GM18909 (cell line): ENCODE measurements around the gene CREB5.

Source experiments
- ATAC-seq: cut with Tn5 transposase; IDR thresholded peaks from one replicate; pipeline ENCODE4 v1.9.1; 2021; ENCODE audit warnings: mild to moderate bottlenecking; ENCODE audit not compliant: unreplicated experiment, poor library complexity

Gene CREB5

DNA sequence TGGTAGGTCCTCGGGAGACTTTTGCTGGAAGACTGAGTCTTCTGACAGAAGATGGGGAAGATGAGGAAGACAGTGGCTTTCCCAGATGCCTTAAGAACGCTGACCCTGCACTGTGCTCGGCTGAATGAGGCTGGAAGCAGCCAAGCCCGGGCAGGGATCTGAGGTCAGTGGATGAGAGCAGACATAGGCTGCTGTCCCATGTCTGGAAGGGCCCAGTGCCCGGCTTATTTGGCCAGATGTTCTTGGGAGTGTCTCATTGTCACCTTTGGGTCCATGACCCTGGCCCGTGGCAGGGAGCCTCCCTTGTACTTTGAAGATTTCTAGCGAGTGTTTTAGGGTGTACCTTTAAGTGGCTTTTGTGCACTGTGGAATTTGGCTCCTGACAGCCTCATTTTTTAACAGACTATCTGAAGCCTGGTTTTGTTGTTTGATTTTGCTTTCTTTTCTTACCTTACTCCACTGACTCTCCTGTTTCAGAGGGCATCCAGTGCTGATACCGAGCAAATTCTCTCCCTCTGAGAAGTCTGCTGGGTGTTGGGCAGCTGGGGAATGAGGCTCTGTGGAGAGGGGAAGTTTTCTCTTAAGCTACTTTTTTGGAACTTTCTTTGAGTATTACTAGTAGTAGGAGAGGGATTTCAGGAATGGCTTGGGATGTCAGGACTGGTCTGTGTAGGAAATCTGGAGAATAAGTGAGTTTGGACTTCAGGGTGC, 61.4 kb downstream of the CREB5 start:
- ATAC-seq = no peak

DNA sequence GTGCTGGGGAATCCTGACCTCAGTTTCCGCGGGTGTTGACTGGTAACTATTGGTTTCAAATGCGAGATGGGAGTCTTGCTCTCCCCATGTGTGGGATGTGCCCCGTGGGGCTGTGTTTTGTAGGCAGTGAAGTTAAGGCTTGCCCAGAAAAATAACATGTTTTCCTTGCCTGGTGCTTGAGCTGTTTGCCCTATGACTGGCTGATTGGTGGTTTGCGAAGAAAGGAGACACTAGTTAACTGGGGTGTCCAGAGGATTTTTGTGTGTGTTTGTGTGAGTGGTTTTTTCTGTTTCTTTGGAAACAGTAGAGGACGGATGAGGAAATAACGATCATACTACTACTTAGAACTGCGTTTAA, 61.9 kb downstream of the CREB5 start:
- no peak for ATAC-seq

DNA sequence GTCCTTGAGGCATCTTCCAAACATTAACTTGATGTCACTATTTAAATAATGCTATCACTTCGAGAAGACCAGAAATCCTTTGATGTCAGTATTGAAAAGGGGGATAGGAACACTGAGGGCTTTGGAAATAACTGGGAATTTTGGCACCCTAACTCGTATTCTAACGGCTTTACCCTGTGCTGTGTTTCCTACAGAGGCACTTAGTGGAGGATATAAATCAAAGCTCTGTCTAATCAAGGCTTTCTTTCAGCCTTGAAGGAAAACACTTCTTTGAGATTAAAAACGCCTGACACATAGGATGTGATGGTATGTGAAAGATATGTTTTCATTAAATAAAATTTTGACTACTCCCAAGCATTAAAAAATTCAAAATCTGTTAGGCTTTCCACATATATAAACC, 62.3 kb downstream of the CREB5 start:
- ATAC-seq = no peak

DNA sequence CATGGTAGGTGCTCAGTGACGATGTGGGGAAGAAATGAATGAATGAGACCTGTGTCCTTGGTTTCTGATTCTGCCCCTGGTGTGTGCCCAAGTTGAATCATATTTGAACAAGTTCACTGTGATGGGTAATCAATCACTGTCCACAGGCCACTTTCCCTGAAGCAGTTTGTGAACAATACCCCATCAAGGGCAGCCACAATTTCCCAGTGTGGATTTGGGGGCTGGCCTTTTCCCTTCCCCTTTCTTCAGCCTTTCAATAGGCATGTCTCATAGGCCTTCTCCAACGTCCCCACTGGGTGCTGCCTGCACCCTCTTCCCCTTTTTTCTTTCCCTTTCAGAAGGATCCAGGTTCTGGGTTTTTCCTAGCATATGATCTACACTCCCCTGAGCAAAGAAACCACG, 64.7 kb downstream of the CREB5 start:
- ATAC-seq = no peak

DNA sequence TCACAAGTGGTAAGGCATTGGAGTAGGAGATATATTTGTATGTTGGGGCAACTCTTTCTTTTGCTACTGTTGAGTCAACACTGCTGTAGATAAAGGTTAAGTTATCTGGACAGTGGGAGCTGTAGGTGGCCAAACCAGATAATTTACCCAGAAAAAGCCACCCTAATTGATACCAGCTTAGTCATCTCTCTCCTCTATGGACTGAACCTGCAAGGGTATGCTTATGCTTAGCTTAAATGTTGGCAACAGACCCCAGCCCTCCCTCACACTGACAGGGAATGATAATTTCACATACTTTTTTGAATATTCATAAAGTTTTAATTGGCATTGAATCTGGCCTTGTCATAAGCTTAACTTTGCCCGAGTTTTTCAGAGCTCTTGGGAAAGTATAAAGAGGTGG, 66.3 kb downstream of the CREB5 start:
- ATAC-seq = no peak

DNA sequence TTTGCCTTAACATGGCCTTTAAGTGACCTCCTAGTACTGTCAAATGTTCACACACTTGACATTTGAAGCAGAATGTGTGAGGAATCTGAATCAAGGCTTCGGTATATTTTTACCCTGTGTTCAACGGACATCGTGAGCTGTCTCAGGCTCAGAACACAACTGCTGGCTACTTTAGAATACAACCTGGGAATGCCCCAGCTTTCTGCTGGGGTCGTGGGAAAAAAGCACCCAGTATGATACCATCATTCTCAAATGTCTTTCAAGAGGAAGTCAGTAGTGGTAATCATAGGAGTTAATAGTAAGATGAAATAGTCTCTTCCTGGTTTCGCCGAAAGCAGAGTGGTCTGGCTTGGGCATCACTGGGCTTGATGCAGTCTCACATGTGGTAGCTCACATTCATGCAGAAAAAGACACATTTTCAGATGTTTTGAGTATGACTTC, 67.2 kb downstream of the CREB5 start:
- peak; percentile 84 for ATAC-seq

DNA sequence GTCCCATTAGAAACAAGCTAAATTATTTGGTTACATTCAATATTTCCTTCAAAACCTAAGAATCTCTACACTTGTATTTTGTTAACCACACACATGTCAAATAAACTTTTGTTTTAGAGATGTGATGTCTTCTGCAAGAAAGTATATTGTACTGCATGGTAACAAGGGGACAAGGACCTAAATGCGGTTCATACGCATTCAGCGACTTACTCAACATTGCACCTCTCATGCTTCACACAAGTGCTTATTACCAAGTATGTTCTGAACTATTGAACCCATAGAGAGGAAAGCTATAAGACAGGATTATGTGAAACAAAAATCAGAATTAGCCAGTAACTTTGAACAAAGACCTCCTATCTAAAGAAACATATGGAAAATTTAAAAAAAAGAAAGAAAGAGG, 68.3 kb downstream of the CREB5 start:
- ATAC-seq = no peak

DNA sequence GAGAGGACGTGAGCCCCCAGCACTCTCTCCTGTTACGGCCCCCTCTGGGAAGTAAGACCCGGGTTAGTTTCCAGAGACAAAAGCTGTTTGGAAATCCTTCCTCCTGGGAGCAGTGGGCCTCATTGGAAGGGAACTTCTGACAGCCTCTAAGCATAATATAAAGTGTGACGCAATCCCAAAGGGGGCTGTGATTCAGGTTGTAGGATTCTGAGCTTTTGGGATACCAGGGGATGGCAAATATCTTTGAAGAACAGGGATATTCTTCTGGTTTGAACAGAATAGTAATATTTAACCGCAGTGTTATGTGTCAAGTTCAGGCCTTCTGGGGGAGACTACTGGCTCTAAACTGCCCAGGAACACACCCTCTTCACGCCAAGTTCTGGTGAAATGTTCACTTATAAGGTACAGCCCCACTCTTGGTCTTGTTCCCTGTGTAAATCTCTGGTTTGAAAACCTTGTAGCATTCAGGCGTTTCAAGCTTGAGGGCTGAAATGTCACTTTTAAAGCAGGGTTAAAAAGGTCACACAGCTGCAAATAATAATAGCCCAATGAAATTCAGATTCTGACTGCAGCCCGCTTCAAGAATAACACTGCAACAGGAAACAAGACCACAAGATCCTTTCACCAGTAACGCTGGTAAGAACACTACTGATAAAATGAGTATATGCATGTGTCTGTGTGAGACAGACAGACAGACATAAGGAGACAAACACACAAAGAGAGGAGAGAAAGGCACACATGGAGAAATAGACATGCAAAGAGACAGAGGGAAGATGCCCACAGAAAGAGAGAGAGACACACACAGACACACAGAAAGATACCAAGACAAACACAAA, 69.0 kb downstream of the CREB5 start:
- ATAC-seq = peak; percentile 71

DNA sequence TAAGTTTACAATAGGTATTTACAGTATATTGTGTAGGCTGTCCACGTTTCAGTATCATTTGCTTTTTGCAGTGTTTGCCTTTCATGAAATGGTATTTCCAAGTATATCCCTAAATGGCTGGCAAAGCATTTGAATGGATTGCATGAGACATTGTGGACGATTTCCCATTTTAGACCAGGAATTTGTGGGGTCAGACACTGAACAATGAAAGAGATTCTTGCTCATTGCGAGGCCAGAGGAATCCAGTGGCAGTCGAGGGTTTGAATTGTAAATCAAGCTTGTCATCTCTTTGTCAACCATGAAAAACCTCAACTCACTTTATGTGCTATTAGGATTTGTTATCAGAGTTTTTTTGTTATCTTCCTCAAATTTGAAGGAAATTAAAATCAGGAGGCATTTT, 70.8 kb downstream of the CREB5 start:
- no peak for ATAC-seq

DNA sequence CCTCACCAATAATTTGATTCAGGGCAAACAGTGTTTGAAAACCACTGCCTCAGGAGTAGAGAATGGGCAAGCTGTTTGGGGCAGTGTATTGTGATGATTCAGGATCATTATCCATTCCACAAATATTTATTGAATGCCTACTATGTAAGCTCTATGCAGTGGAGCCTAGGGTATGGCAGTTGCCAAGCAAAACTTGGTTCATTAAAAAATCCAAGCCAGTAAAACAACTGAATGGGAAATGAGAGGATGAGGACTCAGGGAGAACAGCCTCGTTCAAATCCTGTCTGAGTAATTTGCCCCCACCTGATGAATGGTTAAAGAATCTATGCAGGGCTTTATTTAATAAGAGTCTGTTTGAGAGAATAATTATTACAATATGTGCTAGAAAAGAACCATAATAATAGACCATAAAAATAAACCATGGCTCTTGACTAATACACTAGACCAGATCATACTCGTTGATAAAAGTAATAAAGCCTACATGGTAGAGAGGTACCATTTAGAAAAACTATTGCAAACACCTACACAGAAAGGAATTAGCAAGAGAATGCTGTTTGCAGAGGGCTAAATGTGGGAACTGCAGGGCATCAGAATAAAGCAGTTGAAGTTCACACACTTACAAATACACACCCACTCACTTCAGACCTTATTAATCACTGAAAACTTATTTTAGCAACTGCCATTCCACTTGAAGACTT, 71.7 kb downstream of the CREB5 start:
- no peak for ATAC-seq

DNA sequence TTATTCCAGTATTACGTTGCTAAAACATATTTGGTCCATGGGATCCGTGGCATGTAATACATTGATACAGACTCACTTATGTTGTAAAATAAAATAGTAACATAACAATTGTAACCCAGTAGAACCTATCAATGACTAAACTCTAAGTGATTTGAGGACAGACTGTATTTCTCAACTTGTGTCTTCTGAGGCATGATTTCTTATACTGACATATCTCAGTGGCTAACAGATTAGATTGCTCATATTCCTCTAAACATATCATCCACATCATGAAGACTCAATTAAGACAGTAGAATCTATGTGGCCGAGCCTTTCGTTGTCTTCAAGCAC, 72.3 kb downstream of the CREB5 start:
- ATAC-seq = no peak

DNA sequence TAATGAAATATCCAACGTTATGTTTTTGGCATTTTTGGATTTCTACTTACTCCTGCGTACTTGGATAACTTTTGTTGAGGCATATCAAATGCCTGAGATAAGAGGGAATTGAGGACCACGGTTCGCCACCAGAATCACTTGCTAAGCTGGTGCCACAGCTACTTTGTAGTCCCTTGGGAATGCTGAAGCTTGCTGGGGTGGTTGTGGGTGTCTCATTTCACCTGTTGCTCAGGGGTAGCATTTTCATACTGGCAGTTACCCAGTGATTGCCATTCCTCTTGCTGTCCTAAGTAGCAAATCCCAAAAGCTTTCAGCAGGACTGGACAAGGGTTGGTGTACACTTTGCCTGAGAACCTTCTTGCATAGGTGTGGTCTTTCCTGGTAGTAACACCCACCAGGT, 75.2 kb downstream of the CREB5 start:
- no peak for ATAC-seq

DNA sequence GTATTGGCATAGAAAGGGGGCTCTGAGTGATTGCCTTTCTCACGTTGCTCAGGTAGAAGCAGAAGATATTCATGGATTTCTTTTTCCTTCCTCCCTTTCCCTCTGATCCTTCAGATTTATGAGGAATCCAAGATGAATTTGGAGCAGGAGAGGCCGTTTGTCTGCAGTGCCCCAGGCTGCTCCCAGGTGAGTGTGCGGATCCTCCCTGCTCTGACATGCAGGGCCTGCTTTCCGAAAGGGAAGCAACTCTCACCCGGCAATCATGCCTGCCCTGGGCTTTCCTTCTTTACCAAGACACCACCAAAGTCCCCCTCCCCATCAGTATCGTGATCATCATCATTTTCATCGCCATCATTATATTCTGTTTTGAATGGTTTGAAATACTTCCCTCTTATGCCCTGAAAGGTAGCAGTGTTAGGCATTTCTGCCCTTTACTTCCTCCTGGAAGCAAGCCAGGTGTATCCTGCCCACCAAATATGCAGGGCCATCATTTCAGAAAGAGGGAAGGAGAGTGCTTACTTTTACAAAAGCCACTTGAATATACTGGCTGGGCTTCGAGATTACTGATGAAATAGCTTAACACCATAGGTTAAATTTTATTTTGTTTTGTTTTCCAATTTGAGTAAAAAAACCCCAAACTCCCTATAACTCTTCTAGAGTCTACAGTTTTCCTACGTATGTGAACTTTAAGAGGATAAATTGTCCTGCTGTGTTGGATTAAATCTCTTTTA, 75.9 kb downstream of the CREB5 start:
- ATAC-seq = no peak

DNA sequence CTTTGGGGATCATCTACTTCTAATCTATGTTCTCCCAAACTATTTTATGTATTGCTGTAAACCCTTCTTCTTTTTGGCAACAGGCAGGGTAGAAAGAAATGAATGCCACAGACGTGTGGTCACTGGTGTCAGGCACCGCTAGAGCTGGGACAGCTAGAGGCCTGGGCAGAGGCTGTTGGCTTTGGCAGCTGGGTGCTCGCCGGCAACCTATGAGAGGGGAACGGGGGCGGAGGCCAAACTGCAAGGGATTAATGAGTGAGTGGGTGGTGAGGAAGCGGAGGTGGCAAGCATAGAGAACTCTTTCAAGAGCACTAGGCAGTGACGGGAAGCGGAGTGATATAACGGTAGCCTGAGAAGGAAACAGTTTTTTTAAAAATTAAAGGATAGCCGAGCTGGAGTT, 78.5 kb downstream of the CREB5 start:
- no peak for ATAC-seq

DNA sequence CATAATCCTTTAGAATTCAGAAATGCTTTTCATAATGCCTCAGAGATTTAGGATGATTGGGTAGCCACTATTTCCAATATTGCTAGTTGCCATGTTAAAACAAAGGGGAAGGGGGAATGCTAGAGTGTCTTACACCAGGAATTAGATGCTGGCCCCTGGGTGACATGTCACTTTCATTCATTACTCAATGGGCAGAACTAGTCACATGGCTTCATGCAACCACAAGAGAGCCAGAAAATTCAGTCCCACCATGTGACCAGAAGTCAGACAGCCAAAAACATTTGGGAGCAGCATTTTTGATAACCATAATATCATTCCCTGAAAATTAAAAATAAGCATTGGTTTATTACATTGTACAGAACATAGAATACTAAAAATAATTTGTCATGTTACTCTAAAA, 81.2 kb downstream of the CREB5 start:
- no peak for ATAC-seq

DNA sequence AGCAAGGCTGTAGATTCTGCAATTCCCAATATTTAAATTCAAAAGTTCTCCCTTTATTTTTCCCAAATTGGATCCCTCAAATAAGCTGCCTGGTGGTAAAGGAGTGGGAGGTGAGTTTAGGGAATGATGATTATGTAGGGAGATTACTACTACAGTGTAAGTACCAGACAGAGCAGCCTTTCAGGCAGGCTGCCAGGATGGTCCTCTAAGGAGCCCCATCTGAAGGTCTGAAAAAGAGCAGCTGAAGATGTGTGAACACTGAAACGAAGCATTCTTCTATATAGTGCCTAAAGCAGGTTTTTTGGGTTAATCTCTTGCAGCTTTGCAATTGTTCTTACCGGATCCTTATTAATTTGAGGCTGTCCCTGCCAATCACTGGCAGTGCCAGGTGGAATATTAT, 84.7 kb downstream of the CREB5 start:
- ATAC-seq = no peak

DNA sequence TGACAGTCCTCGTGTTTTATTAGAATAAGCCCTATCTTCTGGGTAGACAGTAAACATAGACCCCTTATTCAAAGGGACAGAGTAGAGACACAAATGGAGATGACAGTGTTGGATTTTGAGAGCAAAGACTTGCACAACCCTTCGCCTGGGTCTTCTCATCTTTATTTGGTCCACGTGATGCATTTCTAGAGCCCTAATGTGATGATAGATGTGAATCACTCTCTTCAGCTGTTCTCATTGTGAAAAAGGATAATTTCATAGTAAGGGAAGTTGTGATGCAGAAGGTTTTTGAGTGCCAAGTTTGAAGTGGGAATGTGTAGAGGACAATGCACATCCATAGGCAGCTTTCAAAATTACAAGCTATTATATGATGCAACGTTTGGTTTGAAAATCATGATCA, 86.3 kb downstream of the CREB5 start:
- no peak for ATAC-seq

DNA sequence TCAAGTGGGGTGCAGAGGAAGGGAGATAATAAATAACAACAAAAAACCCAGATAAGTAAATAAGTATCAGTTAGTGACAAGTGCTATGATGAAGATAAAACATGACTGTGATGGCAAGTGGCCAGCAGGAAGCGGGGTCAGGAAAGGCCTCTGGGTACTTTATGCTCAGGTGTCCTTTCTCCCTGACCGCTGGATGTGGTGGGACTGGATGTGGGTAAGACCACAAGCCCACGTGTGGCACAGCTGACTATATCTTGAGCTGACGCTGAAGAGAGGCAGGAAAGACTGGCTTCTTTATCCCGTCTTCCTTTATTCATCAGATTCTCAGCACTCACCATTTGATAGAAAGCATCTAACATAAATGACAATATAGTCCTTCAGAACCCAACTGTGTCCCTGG, 87.8 kb downstream of the CREB5 start:
- ATAC-seq = no peak

DNA sequence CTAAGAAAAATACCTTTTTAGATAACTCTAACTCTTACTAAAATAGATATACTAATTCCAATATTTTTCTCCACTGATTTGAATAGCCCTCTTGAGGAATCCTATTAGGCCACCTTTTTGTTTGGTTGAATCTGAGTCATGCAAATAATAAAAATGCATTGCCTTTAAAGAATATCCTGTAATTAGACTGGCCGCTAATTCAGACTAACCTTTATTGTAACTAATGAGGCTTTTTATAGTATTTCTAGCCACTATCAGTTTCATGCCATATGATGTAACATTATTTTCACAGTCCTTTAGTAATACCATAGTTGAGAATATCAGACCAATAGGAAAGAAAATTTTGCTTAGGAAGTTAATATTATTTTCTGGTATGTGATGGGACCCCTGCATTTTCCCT, 90.1 kb downstream of the CREB5 start:
- no peak for ATAC-seq

DNA sequence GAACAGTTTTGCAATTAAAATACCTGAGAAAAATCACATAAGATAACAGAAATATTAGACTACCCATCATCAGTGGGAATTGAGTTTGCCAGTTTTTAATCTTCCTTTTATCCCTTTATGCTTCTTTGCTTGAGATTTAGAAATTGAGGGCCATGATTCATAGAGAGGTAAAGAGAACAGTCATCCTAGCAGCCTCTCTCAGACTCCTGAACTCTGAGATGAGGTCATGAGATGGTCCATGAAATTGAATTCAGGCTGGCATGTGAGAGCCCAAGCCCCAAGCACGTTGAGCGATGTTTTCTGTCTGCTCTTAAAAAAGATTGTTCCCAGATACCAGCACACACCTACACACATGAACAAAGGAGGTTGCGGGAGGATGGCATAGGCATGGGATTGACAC, 91.1 kb downstream of the CREB5 start:
- ATAC-seq = no peak

DNA sequence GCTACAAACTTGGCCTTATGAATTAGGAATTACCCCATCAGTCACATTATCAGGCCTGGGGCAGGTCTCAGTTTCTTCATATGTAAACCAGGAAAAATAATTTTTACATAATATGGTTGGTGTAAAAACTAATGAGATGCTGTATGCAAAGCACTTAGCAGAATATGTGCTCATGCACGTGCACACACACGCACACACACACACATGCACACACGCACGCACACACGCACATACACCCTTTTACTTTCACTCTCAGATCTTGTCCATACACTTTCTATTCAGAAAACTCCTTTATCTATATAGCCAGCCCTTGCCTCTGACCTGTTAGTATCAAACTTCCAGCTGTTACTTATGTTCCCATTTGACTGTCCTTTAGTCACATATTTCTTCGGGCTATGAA, 92.7 kb downstream of the CREB5 start:
- ATAC-seq = no peak
